NCI-H2227 (cell line): Measurements from ENCODE around the gene TBCB.
"Not testable (repeated sequence)": the region's sequence is repeated elsewhere in the genome, so short reads cannot be mapped to it uniquely, and the experiment has no call there.

Experiments
- DNase-seq: peaks from one replicate; lab custom pipeline; 2025; ENCODE audit not compliant: unreplicated experiment; lab: John Stamatoyannopoulos, UW

The TBCB gene

GRCh38 chr19:36101550-36102327 lies 13.5 kb upstream of the TBCB start:
- DNase-seq, result no peak

- no peak for DNase-seq
Observed at GRCh38 chr19:36103040-36103626, 12.1 kb upstream of the TBCB start.

- DNase-seq, result no peak
Observed at GRCh38 chr19:36103842-36104552, 11.3 kb upstream of the TBCB start.

- no peak for DNase-seq
Observed at GRCh38 chr19:36106441-36106840, 8.8 kb upstream of the TBCB start.

GRCh38 chr19:36106991-36107390 lies 8.3 kb upstream of the TBCB start:
- no peak for DNase-seq

- no peak for DNase-seq
Observed at GRCh38 chr19:36108684-36109083, 6.6 kb upstream of the TBCB start.

GRCh38 chr19:36110487-36111199 lies 4.6 kb upstream of the TBCB start, which contains the start of gene OVOL3:
Gene OVOL3, plus strand, starts transcription at chr19:36111143. Its CDS starts 60 bp downstream, at chr19:36111203.
- no peak for DNase-seq

- no peak for DNase-seq
Observed at GRCh38 chr19:36111200-36111539, 4.1 kb upstream of the TBCB start.

GRCh38 chr19:36112678-36113077 lies 2.6 kb upstream of the TBCB start:
- DNase-seq, result no peak

- DNase-seq, result no peak
Observed at GRCh38 chr19:36113425-36113824, 1.8 kb upstream of the TBCB start.

- DNase-seq, result peak; percentile 86
Observed at GRCh38 chr19:36113894-36114720, 1.2 kb upstream of the TBCB start.

- DNase-seq, result peak; percentile 100
Observed at GRCh38 chr19:36114721-36115452, 381 bp upstream of the TBCB start, which contains the start of gene POLR2I. Gene POLR2I, minus strand, starts transcription at chr19:36114875. Its CDS starts 19 bp downstream, at chr19:36114856.

- DNase-seq, result no peak
Observed at GRCh38 chr19:36116344-36116637, 1.0 kb downstream of the TBCB start.

- DNase-seq, result no peak
Observed at GRCh38 chr19:36120092-36120983, 5.1 kb downstream of the TBCB start.

GRCh38 chr19:36120984-36121358 lies 5.7 kb downstream of the TBCB start:
- DNase-seq, result no peak

- DNase-seq, result no peak
Observed at GRCh38 chr19:36121486-36122124, 6.3 kb downstream of the TBCB start.

- no peak for DNase-seq
Observed at GRCh38 chr19:36125557-36125956, 10.3 kb downstream of the TBCB start.

- DNase-seq, result no peak
Observed at GRCh38 chr19:36128392-36128736, 13.1 kb downstream of the TBCB start.

- DNase-seq, result not testable (repeated sequence)
Observed at GRCh38 chr19:36131221-36131620, 16.0 kb downstream of the TBCB start.
